CD4-positive, alpha-beta T cell treated with Interleukin-12 subunit alpha and Interleukin-12 subunit beta, for 1 hour (primary cell): ENCODE measurements around the gene MKNK1.

ENCODE experiments used
- DNase-seq: peaks from one replicate; pipeline ENCODE4 v3.0.0-alpha.2; 2020

The MKNK1 gene

GRCh38 chr1:46520063-46520911 lies 83.8 kb downstream of the MKNK1 start:
- DNase-seq, result no peak

GRCh38 chr1:46519209-46519608 lies 84.9 kb downstream of the MKNK1 start:
- DNase-seq, result no peak

- DNase-seq, result no peak
Measured at GRCh38 chr1:46517932-46518498, 86.1 kb downstream of the MKNK1 start.

GRCh38 chr1:46517010-46517600 lies 87.0 kb downstream of the MKNK1 start:
- no peak for DNase-seq

GRCh38 chr1:46516200-46516950 lies 87.7 kb downstream of the MKNK1 start:
- no peak for DNase-seq

GRCh38 chr1:46515576-46515975 lies 88.5 kb downstream of the MKNK1 start:
- DNase-seq, result no peak

- no peak for DNase-seq
Measured at GRCh38 chr1:46513536-46513935, 90.5 kb downstream of the MKNK1 start.

GRCh38 chr1:46512792-46513190 lies 91.3 kb downstream of the MKNK1 start:
- no peak for DNase-seq

GRCh38 chr1:46512135-46512791 lies 91.8 kb downstream of the MKNK1 start:
- no peak for DNase-seq

GRCh38 chr1:46510998-46511365 lies 93.1 kb downstream of the MKNK1 start:
- DNase-seq, result no peak

GRCh38 chr1:46510341-46510997 lies 93.6 kb downstream of the MKNK1 start:
- DNase-seq, result no peak

- DNase-seq, result no peak
Measured at GRCh38 chr1:46508757-46509156, 95.3 kb downstream of the MKNK1 start.
